SKM-1 (cell line): Measurements from ENCODE around the gene IL1RAPL2.

ENCODE experiments used
- DNase-seq: peaks from one replicate; lab custom pipeline; 2025; ENCODE audit not compliant: unreplicated experiment; lab: John Stamatoyannopoulos, UW

IL1RAPL2 gene

GRCh38 chrX:105543283-105543682, 977.3 kb downstream of the IL1RAPL2 start:
- DNase-seq: no peak

GRCh38 chrX:105550043-105550663, 984.2 kb downstream of the IL1RAPL2 start:
- DNase-seq: no peak

GRCh38 chrX:105552395-105552794, 986.4 kb downstream of the IL1RAPL2 start:
- DNase-seq: no peak

GRCh38 chrX:105553118-105553517, 987.1 kb downstream of the IL1RAPL2 start:
- no peak for DNase-seq

GRCh38 chrX:105564501-105564900, 998.5 kb downstream of the IL1RAPL2 start:
- no peak for DNase-seq

GRCh38 chrX:105565856-105566255, 999.9 kb downstream of the IL1RAPL2 start:
- no peak for DNase-seq

- no peak for DNase-seq
Measured at GRCh38 chrX:105567082-105567481, 1001.1 kb downstream of the IL1RAPL2 start.

GRCh38 chrX:105608745-105609144, 1042.7 kb downstream of the IL1RAPL2 start:
- DNase-seq: no peak

GRCh38 chrX:105609530-105609929, 1043.5 kb downstream of the IL1RAPL2 start:
- DNase-seq: no peak

GRCh38 chrX:105610411-105610810, 1044.4 kb downstream of the IL1RAPL2 start:
- DNase-seq: no peak

- no peak for DNase-seq
Measured at GRCh38 chrX:105618393-105619101, 1052.5 kb downstream of the IL1RAPL2 start.

- no peak for DNase-seq
Measured at GRCh38 chrX:105634180-105634579, 1068.2 kb downstream of the IL1RAPL2 start.

- no peak for DNase-seq
Measured at GRCh38 chrX:105635794-105636193, 1069.8 kb downstream of the IL1RAPL2 start.

GRCh38 chrX:105636667-105637066, 1070.7 kb downstream of the IL1RAPL2 start:
- no peak for DNase-seq

GRCh38 chrX:105645667-105646357, 1079.8 kb downstream of the IL1RAPL2 start:
- no peak for DNase-seq

- DNase-seq: no peak
Measured at GRCh38 chrX:105646592-105647372, 1080.8 kb downstream of the IL1RAPL2 start.

- DNase-seq: no peak
Measured at GRCh38 chrX:105647749-105648148, 1081.8 kb downstream of the IL1RAPL2 start.

GRCh38 chrX:105648732-105649131, 1082.7 kb downstream of the IL1RAPL2 start:
- DNase-seq: no peak

- DNase-seq: no peak
Measured at GRCh38 chrX:105650577-105650976, 1084.6 kb downstream of the IL1RAPL2 start.

GRCh38 chrX:105650986-105651385, 1085.0 kb downstream of the IL1RAPL2 start:
- DNase-seq: no peak

GRCh38 chrX:105653891-105654290, 1087.9 kb downstream of the IL1RAPL2 start:
- DNase-seq: no peak
